HG03520 (cell line): Measurements from ENCODE around the gene CPE.
"Not testable (repeated sequence)": the region's sequence is repeated elsewhere in the genome, so short reads cannot be mapped to it uniquely, and the experiment has no call there.

Experiments
- ATAC-seq: cut with Tn5 transposase; IDR thresholded peaks from one replicate; pipeline ENCODE4 v1.9.1; 2021; ENCODE audit warnings: mild to moderate bottlenecking, moderate library complexity; ENCODE audit not compliant: unreplicated experiment

The CPE gene

GRCh38 chr4:165378745-165379677 is at the start of gene CPE:
CPE (plus strand) TSS chr4:165379008; CDS start chr4:165379222, 214 bp downstream.
- ATAC-seq, result peak; percentile 94

GRCh38 chr4:165330071-165330470 is 48.7 kb upstream of the CPE start:
- no peak for ATAC-seq

- no peak for ATAC-seq
These were observed 48.1 kb upstream of the CPE start for GRCh38 chr4:165330666-165331065.

- no peak for ATAC-seq
These were observed 47.4 kb upstream of the CPE start for GRCh38 chr4:165331359-165331758.

- ATAC-seq, result no peak
These were observed 47.0 kb upstream of the CPE start for GRCh38 chr4:165331823-165332222.

GRCh38 chr4:165332502-165332901 is 46.3 kb upstream of the CPE start:
- ATAC-seq, result no peak

- no peak for ATAC-seq
These were observed 43.6 kb upstream of the CPE start for GRCh38 chr4:165335163-165335703.

GRCh38 chr4:165336743-165337142 is 42.1 kb upstream of the CPE start:
- ATAC-seq, result no peak

GRCh38 chr4:165342340-165342739 is 36.5 kb upstream of the CPE start:
- ATAC-seq, result not testable (repeated sequence)

GRCh38 chr4:165343353-165344191 is 35.2 kb upstream of the CPE start:
- ATAC-seq, result no peak

- no peak for ATAC-seq
These were observed 33.0 kb upstream of the CPE start for GRCh38 chr4:165345666-165346417.

- ATAC-seq, result no peak
These were observed 30.9 kb upstream of the CPE start for GRCh38 chr4:165347647-165348569.

GRCh38 chr4:165351359-165352130 is 27.3 kb upstream of the CPE start:
- no peak for ATAC-seq

- ATAC-seq, result peak; percentile 58
These were observed 22.9 kb upstream of the CPE start for GRCh38 chr4:165355900-165356300.

GRCh38 chr4:165359506-165359905 is 19.3 kb upstream of the CPE start:
- no peak for ATAC-seq

GRCh38 chr4:165360041-165360695 is 18.6 kb upstream of the CPE start:
- ATAC-seq, result no peak

GRCh38 chr4:165360985-165361670 is 17.7 kb upstream of the CPE start:
- ATAC-seq, result no peak

GRCh38 chr4:165361810-165362209 is 17.0 kb upstream of the CPE start:
- no peak for ATAC-seq
